SK-N-SH treated with all-trans-retinoic acid at 6 μM for 48 hours (cell line): ENCODE measurements around the gene BHLHA15.

Source experiments
- ATAC-seq: fragments of 200-7000 bp; cut with Tn5 transposase; 3 replicates; pipeline ENCODE4 v1.9.1; 2020; ENCODE audit warnings: mild to moderate bottlenecking, moderate library complexity
- ARNTL ChIP-seq: fragments of 450-650 bp; formaldehyde crosslinking; IDR thresholded peaks from 2 replicates; pipeline ENCODE4 v1.5.0; 2020; ENCODE audit warnings: low read depth, mild to moderate bottlenecking, moderate library complexity, borderline replicate concordance
- BACH2 ChIP-seq: fragments of 250-450 bp; sonication (Bioruptor Pico); IDR thresholded peaks from 2 replicates; pipeline ENCODE4 v1.9.0; 2021; ENCODE audit warnings: mild to moderate bottlenecking, borderline replicate concordance
- CREB5 ChIP-seq: fragments of 250-450 bp; sonication (Bioruptor Pico); IDR thresholded peaks from 2 replicates; pipeline ENCODE4 v1.5.1; 2020; ENCODE audit warnings: low read depth, mild to moderate bottlenecking, moderate library complexity
- CSDC2 ChIP-seq: fragments of 250-450 bp; sonication (Bioruptor Pico); IDR thresholded peaks from 2 replicates; pipeline ENCODE4 v1.5.0; 2020; ENCODE audit warnings: mild to moderate bottlenecking, moderate library complexity
- ESRRG ChIP-seq: fragments of 250-450 bp; sonication (Bioruptor Pico); IDR thresholded peaks from 2 replicates; pipeline ENCODE4 v1.6.1; 2021; ENCODE audit warnings: mild to moderate bottlenecking
- GLIS3 ChIP-seq: fragments of 250-450 bp; sonication (Bioruptor Pico); IDR thresholded peaks from 2 replicates; pipeline ENCODE4 v1.5.0; 2020; ENCODE audit warnings: mild to moderate bottlenecking, moderate library complexity
- ISL1 ChIP-seq: fragments of 250-450 bp; sonication (Bioruptor Pico); IDR thresholded peaks from 2 replicates; pipeline ENCODE4 v2.1.2; 2022; ENCODE audit warnings: mild to moderate bottlenecking, moderate library complexity
- OSR1 ChIP-seq: fragments of 250-450 bp; sonication (Bioruptor Pico); IDR thresholded peaks from 2 replicates; pipeline ENCODE4 v1.8.0; 2022; ENCODE audit warnings: moderate library complexity, mild to moderate bottlenecking, inconsistent platforms
- PATZ1 ChIP-seq: fragments of 250-450 bp; sonication (Bioruptor Pico); IDR thresholded peaks from 2 replicates; pipeline ENCODE4 v1.8.0; 2020; ENCODE audit warnings: mild to moderate bottlenecking, moderate library complexity, borderline replicate concordance
- PPARA ChIP-seq: fragments of 250-450 bp; sonication (Bioruptor Pico); IDR thresholded peaks from 2 replicates; pipeline ENCODE4 v1.5.0; 2020; ENCODE audit warnings: mild to moderate bottlenecking, borderline replicate concordance
- RARB ChIP-seq: fragments of 250-450 bp; sonication (Bioruptor Pico); IDR thresholded peaks from 2 replicates; pipeline ENCODE4 v1.8.0; 2021; ENCODE audit warnings: mild to moderate bottlenecking, moderate library complexity
- SNAI2 ChIP-seq: fragments of 250-450 bp; sonication (Bioruptor Pico); IDR thresholded peaks from 2 replicates; pipeline ENCODE4 v1.5.0; 2020; ENCODE audit warnings: mild to moderate bottlenecking, moderate library complexity
- TCF4 ChIP-seq: fragments of 250-450 bp; sonication (Bioruptor Pico); IDR thresholded peaks from 2 replicates; pipeline ENCODE4 v1.8.0; 2021; ENCODE audit warnings: mild to moderate bottlenecking, moderate library complexity, borderline replicate concordance
- ZC3H10 ChIP-seq: fragments of 250-450 bp; sonication (Bioruptor Pico); IDR thresholded peaks from 2 replicates; pipeline ENCODE4 v1.5.1; 2021; ENCODE audit warnings: mild to moderate bottlenecking, moderate library complexity
- ZFP30 ChIP-seq: fragments of 450-650 bp; formaldehyde crosslinking; IDR thresholded peaks from 2 replicates; pipeline ENCODE4 v1.5.0; 2022; ENCODE audit warnings: mild to moderate bottlenecking, moderate library complexity
- ZNF565 ChIP-seq: fragments of 450-650 bp; formaldehyde crosslinking; conservative IDR thresholded peaks from 2 replicates; pipeline ENCODE4 v1.5.0; 2020; ENCODE audit warnings: low read depth, mild to moderate bottlenecking, moderate library complexity
- ZNF70 ChIP-seq: fragments of 450-650 bp; formaldehyde crosslinking; IDR thresholded peaks from 2 replicates; pipeline ENCODE4 v1.5.0; 2020; ENCODE audit warnings: mild to moderate bottlenecking, moderate library complexity
- ZNF8 ChIP-seq: fragments of 450-650 bp; formaldehyde crosslinking; IDR thresholded peaks from 2 replicates; pipeline ENCODE4 v1.5.0; 2020; ENCODE audit warnings: mild to moderate bottlenecking, moderate library complexity
- TF ChIP-seq, protein P1 (sequence below): fragments of 250-450 bp; sonication (Bioruptor Pico); IDR thresholded peaks from 2 replicates; pipeline ENCODE4 v1.5.1; 2021; ENCODE audit warnings: mild to moderate bottlenecking, moderate library complexity
- TF ChIP-seq, protein P2 (sequence below): fragments of 250-450 bp; sonication (Bioruptor Pico); IDR thresholded peaks from 2 replicates; pipeline ENCODE4 v1.8.0; 2021; ENCODE audit warnings: low read depth, mild to moderate bottlenecking, moderate library complexity, borderline replicate concordance
- TF ChIP-seq, protein P3 (sequence below): fragments of 250-450 bp; sonication (Bioruptor Pico); IDR thresholded peaks from 2 replicates; pipeline ENCODE4 v1.5.0; 2020; ENCODE audit warnings: mild to moderate bottlenecking, moderate library complexity

The BHLHA15 gene

GRCh38 chr7:98214811-98215321 is 3.6 kb downstream of the BHLHA15 start:
- no peak for TF ChIP-seq OSR1 (CRISPR knock-in tag)
- no peak for TF ChIP-seq ARNTL (CRISPR knock-in tag)
- TF ChIP-seq GLIS3, result no peak
- no peak for TF ChIP-seq PATZ1 (CRISPR knock-in tag)
- TF ChIP-seq, protein P1, sequence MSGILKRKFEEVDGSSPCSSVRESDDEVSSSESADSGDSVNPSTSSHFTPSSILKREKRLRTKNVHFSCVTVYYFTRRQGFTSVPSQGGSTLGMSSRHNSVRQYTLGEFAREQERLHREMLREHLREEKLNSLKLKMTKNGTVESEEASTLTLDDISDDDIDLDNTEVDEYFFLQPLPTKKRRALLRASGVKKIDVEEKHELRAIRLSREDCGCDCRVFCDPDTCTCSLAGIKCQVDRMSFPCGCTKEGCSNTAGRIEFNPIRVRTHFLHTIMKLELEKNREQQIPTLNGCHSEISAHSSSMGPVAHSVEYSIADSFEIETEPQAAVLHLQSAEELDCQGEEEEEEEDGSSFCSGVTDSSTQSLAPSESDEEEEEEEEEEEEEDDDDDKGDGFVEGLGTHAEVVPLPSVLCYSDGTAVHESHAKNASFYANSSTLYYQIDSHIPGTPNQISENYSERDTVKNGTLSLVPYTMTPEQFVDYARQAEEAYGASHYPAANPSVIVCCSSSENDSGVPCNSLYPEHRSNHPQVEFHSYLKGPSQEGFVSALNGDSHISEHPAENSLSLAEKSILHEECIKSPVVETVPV (CRISPR knock-in tag), result no peak
- TF ChIP-seq ZNF565 (CRISPR knock-in tag), result no peak
- TF ChIP-seq ZFP30 (CRISPR knock-in tag), result no peak
- TF ChIP-seq ZC3H10 (CRISPR knock-in tag), result no peak
- TF ChIP-seq ZNF70, result no peak
- no peak for TF ChIP-seq TCF4 (CRISPR knock-in tag)
- TF ChIP-seq PPARA (CRISPR knock-in tag), result no peak
- TF ChIP-seq ESRRG (CRISPR knock-in tag), result no peak
- TF ChIP-seq, all 23 proteins: peak for 0
- ATAC-seq, result no peak

DNA sequence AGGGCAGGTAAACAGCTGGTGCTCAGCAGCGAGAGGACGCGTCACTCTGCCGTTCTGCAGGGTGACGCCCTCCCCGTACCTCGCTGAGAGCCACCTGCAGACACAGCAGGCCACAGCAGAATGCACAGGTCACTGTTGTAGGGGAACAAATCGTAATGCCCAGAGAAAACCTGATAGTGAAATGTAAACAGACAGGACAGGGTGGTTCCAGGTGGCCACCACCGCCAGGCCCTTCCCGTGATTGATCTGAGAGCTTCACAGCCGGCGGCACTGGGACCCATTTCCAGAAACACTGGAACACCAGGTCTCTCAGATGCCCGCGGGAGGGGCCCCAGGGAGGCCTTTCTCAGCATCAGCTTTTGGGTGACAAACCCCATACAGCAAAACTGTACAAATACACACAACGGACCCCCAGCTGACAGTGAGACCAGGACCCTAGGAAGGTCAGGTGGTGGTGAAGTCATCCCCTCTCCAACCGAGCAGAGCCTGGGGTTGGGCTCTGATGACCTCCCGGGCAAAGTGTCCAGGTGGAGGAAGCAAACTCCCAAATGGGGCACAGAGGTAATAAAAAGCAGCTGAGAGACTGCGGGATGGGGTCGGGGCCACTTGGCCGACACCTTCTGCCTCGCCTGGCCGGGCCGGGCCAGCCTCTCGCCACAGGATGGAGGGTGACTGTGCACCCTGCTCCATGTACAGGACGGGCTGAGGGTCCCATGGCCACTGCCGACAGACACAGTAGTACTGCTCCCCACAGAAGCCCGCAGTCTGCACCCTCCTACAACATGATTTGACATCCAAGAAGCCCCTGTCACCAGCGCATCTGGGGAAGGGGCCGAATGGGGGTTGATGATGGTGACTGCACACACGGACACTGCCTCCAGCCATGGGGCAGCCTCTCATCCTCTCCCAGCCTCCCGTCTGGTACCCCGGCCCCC is 4.6 kb downstream of the BHLHA15 start:
- TF ChIP-seq BACH2 (CRISPR knock-in tag) (no peak), PPARA (CRISPR knock-in tag) (no peak), ZFP30 (CRISPR knock-in tag) (no peak), ZNF565 (CRISPR knock-in tag) (no peak), PATZ1 (CRISPR knock-in tag) (no peak), ZNF70 (no peak), GLIS3 (no peak), SNAI2 (CRISPR knock-in tag) (no peak), CSDC2 (CRISPR knock-in tag) (no peak), ESRRG (CRISPR knock-in tag) (no peak), ISL1 (no peak), CREB5 (no peak), ZNF8 (no peak), RARB (CRISPR knock-in tag) (no peak), ARNTL (CRISPR knock-in tag) (no peak)
- TF ChIP-seq, protein P2, sequence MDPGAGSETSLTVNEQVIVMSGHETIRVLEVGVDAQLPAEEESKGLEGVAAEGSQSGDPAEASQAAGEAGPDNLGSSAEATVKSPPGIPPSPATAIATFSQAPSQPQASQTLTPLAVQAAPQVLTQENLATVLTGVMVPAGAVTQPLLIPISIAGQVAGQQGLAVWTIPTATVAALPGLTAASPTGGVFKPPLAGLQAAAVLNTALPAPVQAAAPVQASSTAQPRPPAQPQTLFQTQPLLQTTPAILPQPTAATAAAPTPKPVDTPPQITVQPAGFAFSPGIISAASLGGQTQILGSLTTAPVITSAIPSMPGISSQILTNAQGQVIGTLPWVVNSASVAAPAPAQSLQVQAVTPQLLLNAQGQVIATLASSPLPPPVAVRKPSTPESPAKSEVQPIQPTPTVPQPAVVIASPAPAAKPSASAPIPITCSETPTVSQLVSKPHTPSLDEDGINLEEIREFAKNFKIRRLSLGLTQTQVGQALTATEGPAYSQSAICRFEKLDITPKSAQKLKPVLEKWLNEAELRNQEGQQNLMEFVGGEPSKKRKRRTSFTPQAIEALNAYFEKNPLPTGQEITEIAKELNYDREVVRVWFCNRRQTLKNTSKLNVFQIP, result no peak
- TF ChIP-seq, protein P3, sequence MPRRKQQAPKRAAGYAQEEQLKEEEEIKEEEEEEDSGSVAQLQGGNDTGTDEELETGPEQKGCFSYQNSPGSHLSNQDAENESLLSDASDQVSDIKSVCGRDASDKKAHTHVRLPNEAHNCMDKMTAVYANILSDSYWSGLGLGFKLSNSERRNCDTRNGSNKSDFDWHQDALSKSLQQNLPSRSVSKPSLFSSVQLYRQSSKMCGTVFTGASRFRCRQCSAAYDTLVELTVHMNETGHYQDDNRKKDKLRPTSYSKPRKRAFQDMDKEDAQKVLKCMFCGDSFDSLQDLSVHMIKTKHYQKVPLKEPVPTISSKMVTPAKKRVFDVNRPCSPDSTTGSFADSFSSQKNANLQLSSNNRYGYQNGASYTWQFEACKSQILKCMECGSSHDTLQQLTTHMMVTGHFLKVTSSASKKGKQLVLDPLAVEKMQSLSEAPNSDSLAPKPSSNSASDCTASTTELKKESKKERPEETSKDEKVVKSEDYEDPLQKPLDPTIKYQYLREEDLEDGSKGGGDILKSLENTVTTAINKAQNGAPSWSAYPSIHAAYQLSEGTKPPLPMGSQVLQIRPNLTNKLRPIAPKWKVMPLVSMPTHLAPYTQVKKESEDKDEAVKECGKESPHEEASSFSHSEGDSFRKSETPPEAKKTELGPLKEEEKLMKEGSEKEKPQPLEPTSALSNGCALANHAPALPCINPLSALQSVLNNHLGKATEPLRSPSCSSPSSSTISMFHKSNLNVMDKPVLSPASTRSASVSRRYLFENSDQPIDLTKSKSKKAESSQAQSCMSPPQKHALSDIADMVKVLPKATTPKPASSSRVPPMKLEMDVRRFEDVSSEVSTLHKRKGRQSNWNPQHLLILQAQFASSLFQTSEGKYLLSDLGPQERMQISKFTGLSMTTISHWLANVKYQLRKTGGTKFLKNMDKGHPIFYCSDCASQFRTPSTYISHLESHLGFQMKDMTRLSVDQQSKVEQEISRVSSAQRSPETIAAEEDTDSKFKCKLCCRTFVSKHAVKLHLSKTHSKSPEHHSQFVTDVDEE (CRISPR knock-in tag), result no peak
- TF ChIP-seq, protein P1 (CRISPR knock-in tag), result no peak
- no peak for ATAC-seq
